Measurements from ENCODE around the gene PLSCR5. TPM values are rescaled to one million over a fixed set of nuclear protein-coding genes. Genes with fewer than 3 reads are reported as not detected.

The PLSCR5 gene
- polyA plus RNA-seq, 1 of the 3 experiments (the other 2 are of a cell fraction), result not detected

DNA sequence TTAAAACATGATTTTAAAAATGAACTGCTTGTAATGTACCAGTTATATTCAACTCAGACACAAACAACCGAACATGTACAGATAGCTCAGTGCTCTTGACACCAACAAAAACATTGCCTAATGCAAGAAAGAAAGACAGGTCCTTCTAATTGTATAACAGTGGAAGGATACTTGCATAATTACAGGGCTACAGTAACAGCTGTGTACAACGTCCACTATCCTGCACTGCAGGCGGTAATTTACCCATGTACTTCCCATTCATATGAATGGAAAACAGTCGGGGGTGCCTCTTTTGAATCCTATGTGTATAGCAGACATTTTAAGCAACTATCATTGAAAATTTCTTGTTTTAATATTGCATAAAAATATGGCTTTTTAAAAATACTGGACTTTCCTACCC lies 41.1 kb upstream of the PLSCR5 start:
- Histone ChIP-seq H3K9me2 (no peaks in the 10 kb centered on the region), H3K4me3 (ENCODE audit: low read depth in 2 of 2, low read length in 1 of 2) (no peak overlapping the region), H3K27ac (ENCODE audit: low read depth in 2 of 2, low read length in 1 of 2) (no peak overlapping the region), H3K36me3 (replicated peaks in 1 of 2; ENCODE audit: control insufficient read depth in 1 of 2, insufficient read depth in 2 of 2, low read length in 1 of 2) (no peaks in the 10 kb centered on the region), H3K4me2 (no peak overlapping the region), H3F3A (replicated peaks; ENCODE audit: insufficient read depth) (no peaks in the 10 kb centered on the region), H3K9ac (no peak overlapping the region), H4K20me1 (ENCODE audit: insufficient read depth) (no peaks in the 10 kb centered on the region), H2AFZ (ENCODE audit: low read depth) (no peak overlapping the region), H3K27me3 (ENCODE audit: insufficient read depth) (0 out of 2 replicates have a peak, but pooled peaks cover 4% of the 10 kb centered on the region), H3K79me2 (ENCODE audit: insufficient read depth) (no peaks in the 10 kb centered on the region), H3K4me1 (ENCODE audit: control insufficient read depth in 1 of 2, insufficient read depth in 2 of 2, low read depth in 1 of 2, low read length in 1 of 2) (no peaks in the 10 kb centered on the region), H3K9me3 (no peaks in the 10 kb centered on the region)
- no peak for TF ChIP-seq TCF12 (IDR thresholded peaks at IDR 0.05)
- no peak for TF ChIP-seq RXRA (IDR thresholded peaks at IDR 0.05; ENCODE audit: borderline replicate concordance, low read depth)
- no peak for TF ChIP-seq MEF2A (IDR thresholded peaks at IDR 0.05; ENCODE audit: borderline replicate concordance, low read depth)
- no peak for TF ChIP-seq ELF1 (IDR thresholded peaks at IDR 0.05)
- WGBS (ENCODE audit: low lambda C conversion rate), result 29% methylated on average over 4 of the region's 4 CpGs
- ChIA-PET POLR2A (no interaction called here), CTCF (interaction anchor here (1.0 kb wide), 1 partner anchor 56 kb away, joined by 3 read pairs; no protein-coding TSS in a partner anchor)
- no peak for DNase-seq

DNA sequence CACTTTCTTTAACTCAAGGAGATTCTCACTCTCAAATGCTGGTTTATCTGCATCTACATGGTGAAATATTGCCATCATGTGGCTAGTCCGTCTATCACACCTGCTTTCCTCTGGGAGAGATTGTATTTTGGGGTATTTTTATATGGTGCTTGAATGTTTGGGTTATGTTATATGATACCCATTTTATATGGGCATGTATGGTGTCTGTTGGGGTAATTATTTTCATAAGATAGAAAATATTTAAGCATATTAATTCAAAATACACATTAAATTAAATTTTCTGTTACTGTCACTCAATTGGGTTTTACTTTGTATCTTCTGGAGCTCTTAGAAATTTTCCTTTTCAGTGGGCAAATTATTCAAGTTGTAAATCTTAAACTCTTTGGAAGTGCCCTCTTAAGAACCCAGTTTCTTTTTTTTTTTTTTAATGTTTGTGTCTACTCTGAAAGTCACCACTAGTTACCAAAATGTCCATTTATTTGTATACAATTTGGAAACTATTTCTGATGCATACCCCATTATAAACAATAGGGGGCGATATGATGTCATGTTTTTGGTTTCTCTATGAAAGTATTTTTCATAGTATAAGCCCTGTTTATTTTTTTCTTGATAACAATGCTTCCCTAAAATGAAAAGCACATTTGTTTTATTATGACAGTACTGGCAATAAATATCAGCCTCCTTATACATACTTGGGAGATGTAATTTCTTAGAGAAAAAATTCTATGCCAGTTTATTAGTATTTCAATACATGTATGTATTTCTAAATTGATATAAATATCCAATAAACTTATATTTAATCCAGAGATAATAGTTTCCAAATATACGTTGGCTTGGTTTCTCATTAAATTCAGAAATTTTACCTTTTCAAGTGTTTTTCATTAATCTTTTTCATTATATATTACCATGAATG lies 36.1 kb upstream of the PLSCR5 start:
- Histone ChIP-seq H3K4me2 (no peak overlapping the region), H3K9me2 (no peaks in the 10 kb centered on the region), H3K36me3 (replicated peaks in 1 of 2; ENCODE audit: control insufficient read depth in 1 of 2, insufficient read depth in 2 of 2, low read length in 1 of 2) (no peaks in the 10 kb centered on the region), H3K4me3 (ENCODE audit: low read depth in 2 of 2, low read length in 1 of 2) (no peak overlapping the region; a peak in 1 of 4 replicates), H3K9me3 (no peaks in the 10 kb centered on the region), H3F3A (replicated peaks; ENCODE audit: insufficient read depth) (peaks cover 3% of the 10 kb centered on the region), H3K79me2 (ENCODE audit: insufficient read depth) (no peaks in the 10 kb centered on the region), H3K4me1 (ENCODE audit: control insufficient read depth in 1 of 2, insufficient read depth in 2 of 2, low read depth in 1 of 2, low read length in 1 of 2) (no peaks in the 10 kb centered on the region), H3K27me3 (ENCODE audit: insufficient read depth) (no peaks in the 10 kb centered on the region; the same call in 1 of the 2 replicates), H3K9ac (no peak overlapping the region), H2AFZ (ENCODE audit: low read depth) (no peak overlapping the region; the same call in 1 of the 2 replicates), H3K27ac (ENCODE audit: low read depth in 2 of 2, low read length in 1 of 2) (no peak overlapping the region), H4K20me1 (ENCODE audit: insufficient read depth) (no peaks in the 10 kb centered on the region)
- ChIA-PET CTCF (interaction anchor here (0.7 to 1.7 kb wide), 9 partner anchors 12 to 751 kb away, joined by 3 to 12 read pairs (median 4); no protein-coding TSS in a partner anchor), POLR2A (no interaction called here)
- DNase-seq, result peak; percentile 16
- TF ChIP-seq EZH2phosphoT487 (IDR thresholded peaks at IDR 0.05; ENCODE audit: borderline replicate concordance, low read depth), result no peak
- no peak for TF ChIP-seq SIN3A (IDR thresholded peaks at IDR 0.05; ENCODE audit: borderline replicate concordance, low read depth, low read length)
- TF ChIP-seq GATA2 (CRISPR knock-in tag; IDR thresholded peaks at IDR 0.05), result no peak
- TF ChIP-seq, protein P1, sequence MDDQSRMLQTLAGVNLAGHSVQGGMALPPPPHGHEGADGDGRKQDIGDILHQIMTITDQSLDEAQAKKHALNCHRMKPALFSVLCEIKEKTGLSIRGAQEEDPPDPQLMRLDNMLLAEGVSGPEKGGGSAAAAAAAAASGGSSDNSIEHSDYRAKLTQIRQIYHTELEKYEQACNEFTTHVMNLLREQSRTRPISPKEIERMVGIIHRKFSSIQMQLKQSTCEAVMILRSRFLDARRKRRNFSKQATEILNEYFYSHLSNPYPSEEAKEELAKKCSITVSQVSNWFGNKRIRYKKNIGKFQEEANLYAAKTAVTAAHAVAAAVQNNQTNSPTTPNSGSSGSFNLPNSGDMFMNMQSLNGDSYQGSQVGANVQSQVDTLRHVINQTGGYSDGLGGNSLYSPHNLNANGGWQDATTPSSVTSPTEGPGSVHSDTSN (IDR thresholded peaks at IDR 0.05), result no peak
- TF ChIP-seq SMC3 (IDR thresholded peaks at IDR 0.05; ENCODE audit: low read depth, low read length), result 0 out of 2 replicates have a peak, but pooled peaks have one; percentile 21
- no peak for TF ChIP-seq CHD2 (IDR thresholded peaks at IDR 0.05; ENCODE audit: low read length, partially characterized antibody)
- TF ChIP-seq, protein P2, sequence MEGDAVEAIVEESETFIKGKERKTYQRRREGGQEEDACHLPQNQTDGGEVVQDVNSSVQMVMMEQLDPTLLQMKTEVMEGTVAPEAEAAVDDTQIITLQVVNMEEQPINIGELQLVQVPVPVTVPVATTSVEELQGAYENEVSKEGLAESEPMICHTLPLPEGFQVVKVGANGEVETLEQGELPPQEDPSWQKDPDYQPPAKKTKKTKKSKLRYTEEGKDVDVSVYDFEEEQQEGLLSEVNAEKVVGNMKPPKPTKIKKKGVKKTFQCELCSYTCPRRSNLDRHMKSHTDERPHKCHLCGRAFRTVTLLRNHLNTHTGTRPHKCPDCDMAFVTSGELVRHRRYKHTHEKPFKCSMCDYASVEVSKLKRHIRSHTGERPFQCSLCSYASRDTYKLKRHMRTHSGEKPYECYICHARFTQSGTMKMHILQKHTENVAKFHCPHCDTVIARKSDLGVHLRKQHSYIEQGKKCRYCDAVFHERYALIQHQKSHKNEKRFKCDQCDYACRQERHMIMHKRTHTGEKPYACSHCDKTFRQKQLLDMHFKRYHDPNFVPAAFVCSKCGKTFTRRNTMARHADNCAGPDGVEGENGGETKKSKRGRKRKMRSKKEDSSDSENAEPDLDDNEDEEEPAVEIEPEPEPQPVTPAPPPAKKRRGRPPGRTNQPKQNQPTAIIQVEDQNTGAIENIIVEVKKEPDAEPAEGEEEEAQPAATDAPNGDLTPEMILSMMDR (IDR thresholded peaks at IDR 0.05), result peak; percentile 69
- peak; percentile 69 for TF ChIP-seq RAD21 (IDR thresholded peaks at IDR 0.05; ENCODE audit: low read length)
- 0% methylated on average over 3 of the region's 3 CpGs for WGBS (ENCODE audit: low lambda C conversion rate)

All from SK-N-SH (cell line).